SK-N-SH treated with all-trans-retinoic acid at 6 μM for 48 hours (cell line): ENCODE measurements around the gene C19orf85.

Experiments
- ARNTL ChIP-seq: fragments of 450-650 bp; formaldehyde crosslinking; IDR thresholded peaks from 2 replicates; pipeline ENCODE4 v1.5.0; 2020; ENCODE audit warnings: low read depth, mild to moderate bottlenecking, moderate library complexity, borderline replicate concordance
- CSDC2 ChIP-seq: fragments of 250-450 bp; sonication (Bioruptor Pico); IDR thresholded peaks from 2 replicates; pipeline ENCODE4 v1.5.0; 2020; ENCODE audit warnings: mild to moderate bottlenecking, moderate library complexity

DNA sequence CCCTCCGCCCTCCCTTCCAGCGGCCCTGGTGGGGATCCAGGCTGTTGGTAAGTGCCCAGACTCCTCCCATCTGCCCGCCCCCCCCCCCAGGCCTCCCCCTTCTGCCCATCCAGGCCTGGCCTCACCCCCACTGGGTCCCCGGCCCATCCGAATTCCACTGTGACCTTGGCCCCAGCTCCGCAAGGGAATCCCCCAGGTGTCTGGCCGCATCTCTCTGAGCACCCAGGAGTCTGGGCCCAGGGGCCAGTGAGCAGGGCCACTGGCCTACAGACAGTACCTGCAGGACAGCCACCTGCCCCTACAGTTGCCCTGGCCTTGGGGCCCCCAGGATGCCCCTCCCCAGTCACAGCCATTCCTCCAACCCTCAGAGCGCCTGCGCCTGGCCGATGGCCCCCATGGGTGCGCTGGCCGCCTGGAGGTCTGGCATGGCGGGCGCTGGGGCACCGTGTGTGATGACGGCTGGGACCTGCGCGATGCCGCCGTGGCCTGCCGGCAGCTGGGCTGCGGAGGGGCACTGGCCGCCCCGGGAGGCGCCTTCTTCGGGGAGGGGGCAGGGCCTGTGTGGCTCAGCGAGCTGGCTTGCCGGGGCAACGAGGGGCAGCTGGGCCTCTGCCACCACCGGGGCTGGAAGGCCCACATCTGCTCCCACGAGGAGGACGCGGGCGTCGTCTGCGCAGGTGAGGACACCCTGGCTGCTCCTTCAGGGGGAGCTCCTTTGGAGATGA is 24.6 kb upstream of the C19orf85 start:
- TF ChIP-seq ARNTL (CRISPR knock-in tag) (no peak), CSDC2 (CRISPR knock-in tag) (no peak)
